HL-60 (cell line): ENCODE measurements around the gene EFNA3.

Experiments used
- DNase-seq, 2 experiments: peaks; one replicate each; pipeline ENCODE4 v3.0.0-alpha.2; 2010 to 2020; ENCODE audit warnings: low read depth in 1 of 2, low spot score in 1 of 2
- H3K27ac ChIP-seq: fragments of 250-450 bp; sonication (Bioruptor Pico); replicated peaks from 2 replicates; pipeline ENCODE4 v1.5.1; 2020; ENCODE audit warnings: mild to moderate bottlenecking, moderate library complexity
- H3K27me3 ChIP-seq: fragments of 250-450 bp; sonication (Bioruptor Pico); 2 replicates; pipeline ENCODE4 v1.5.1; 2021; ENCODE audit warnings: mild to moderate bottlenecking, moderate library complexity; ENCODE audit not compliant: insufficient read depth, poor library complexity, severe bottlenecking
- H3K4me3 ChIP-seq: replicated peaks from 2 replicates; pipeline ENCODE4 v1.5.1; 2011; ENCODE audit warnings: mild to moderate bottlenecking, control low read depth, low read length; ENCODE audit not compliant: insufficient read depth
- CTCF ChIP-seq: IDR thresholded peaks from one replicate; pipeline ENCODE4 v1.5.1; 2011; ENCODE audit warnings: low read length, control low read depth, inconsistent platforms; ENCODE audit not compliant: insufficient read depth
- GABPA ChIP-seq: IDR thresholded peaks from 2 replicates; pipeline ENCODE4 v1.6.1; 2012; ENCODE audit warnings: low read depth
- POLR2AphosphoS5 ChIP-seq: IDR thresholded peaks from 2 replicates; pipeline ENCODE4 v1.6.1; 2012; ENCODE audit warnings: low read depth
- REST ChIP-seq: IDR thresholded peaks from 2 replicates; pipeline ENCODE4 v1.6.1; 2012; ENCODE audit warnings: low read depth; ENCODE audit not compliant: insufficient replicate concordance
- SPI1 ChIP-seq: IDR thresholded peaks from 2 replicates; pipeline ENCODE4 v1.6.1; 2012; ENCODE audit warnings: low read depth, mild to moderate bottlenecking, borderline replicate concordance

EFNA3 gene

GRCh38 chr1:155106862-155107261, 28.2 kb downstream of the EFNA3 start:
- no peak for DNase-seq
- Histone ChIP-seq H3K4me3 (no peak overlapping the region), H3K27ac (no peak overlapping the region), H3K27me3 (no peaks in the 10 kb centered on the region)
- TF ChIP-seq GABPA, result no peak
- no peak for TF ChIP-seq CTCF
- TF ChIP-seq REST, result no peak
- TF ChIP-seq SPI1, result no peak
- no peak for TF ChIP-seq POLR2AphosphoS5

GRCh38 chr1:155107309-155108264, 28.9 kb downstream of the EFNA3 start:
- no peak for TF ChIP-seq POLR2AphosphoS5
- TF ChIP-seq REST, result no peak
- TF ChIP-seq GABPA, result no peak
- no peak for TF ChIP-seq CTCF
- no peak for TF ChIP-seq SPI1
- Histone ChIP-seq H3K27ac (no peak overlapping the region), H3K4me3 (no peak overlapping the region), H3K27me3 (no peaks in the 10 kb centered on the region)
- no peak for DNase-seq

- Histone ChIP-seq H3K4me3 (no peak overlapping the region), H3K27ac (no peak overlapping the region), H3K27me3 (no peaks in the 10 kb centered on the region)
- DNase-seq, result no peak
- no peak for TF ChIP-seq SPI1
- no peak for TF ChIP-seq REST
- no peak for TF ChIP-seq GABPA
Measured at GRCh38 chr1:155108296-155108695, 29.7 kb downstream of the EFNA3 start.
